MCF 10A (cell line): ENCODE measurements around the gene COL23A1. TPM values are rescaled to one million over a fixed set of nuclear protein-coding genes. Genes with fewer than 3 reads are reported as not detected.

Experiments used
- BruUV-seq: library from RNA; stranded (reverse); fragments of 400-500 nt; replicated peaks from 2 replicates; lab custom pipeline; 2021; lab: Mats Ljungman, UMichigan
- CTCF ChIA-PET: fragments of 300-600 bp; sonication (Branson Sonifier 250); formaldehyde crosslinking; extraction: SDS; loops from one replicate; lab custom pipeline; 2021; ENCODE audit warnings: antibody characterized with exemption, inconsistent platforms; lab: Yijun Ruan, JAX
- POLR2A ChIA-PET: fragments of 300-600, 350-650 bp; sonication (Branson Sonifier 250); formaldehyde crosslinking; extraction: SDS; loops from one replicate; lab custom pipeline; 2020; ENCODE audit warnings: antibody characterized with exemption, inconsistent platforms; lab: Yijun Ruan, JAX
- DNase-seq: peaks from one replicate; pipeline ENCODE4 v3.0.0-alpha.2; 2018; ENCODE audit not compliant: unreplicated experiment
- H3K27ac Mint-ChIP-seq: one replicate; pipeline ENCODE4 v1.8.0; 2022; ENCODE audit warnings: mild to moderate bottlenecking, low read depth, mixed read lengths; ENCODE audit not compliant: unreplicated experiment
- H3K27me3 Mint-ChIP-seq: one replicate; pipeline ENCODE4 v1.8.0; 2022; ENCODE audit warnings: mixed read lengths; ENCODE audit not compliant: insufficient read depth, unreplicated experiment
- H3K36me3 Mint-ChIP-seq: one replicate; pipeline ENCODE4 v1.8.0; 2022; ENCODE audit warnings: mild to moderate bottlenecking, moderate library complexity, mixed read lengths; ENCODE audit not compliant: insufficient read depth, unreplicated experiment
- H3K4me1 Mint-ChIP-seq: one replicate; pipeline ENCODE4 v1.8.0; 2022; ENCODE audit warnings: mixed read lengths; ENCODE audit not compliant: insufficient read depth, unreplicated experiment
- H3K4me3 Mint-ChIP-seq: one replicate; pipeline ENCODE4 v1.8.0; 2022; ENCODE audit warnings: mild to moderate bottlenecking, moderate library complexity, mixed read lengths; ENCODE audit not compliant: unreplicated experiment
- H3K9me3 Mint-ChIP-seq: one replicate; pipeline ENCODE4 v1.8.0; 2022; ENCODE audit warnings: mixed read lengths; ENCODE audit not compliant: unreplicated experiment
- intact Hi-C: fragments of 100-400 bp; cut with micrococcal nuclease; formaldehyde crosslinking; loops from 2 replicates; pipeline ENCODE4 v1.14.1; 2022
- total RNA-seq: library from RNA; stranded (reverse); gene quantifications from 2 replicates; pipeline ENCODE4 v1.2.3, GENCODE V29; 2022
- TF ChIP-seq, protein P1 (sequence below): fragments of 200-600 bp; IDR thresholded peaks from one replicate; pipeline ENCODE4 v1.8.0; 2022; ENCODE audit warnings: antibody characterized with exemption, mild to moderate bottlenecking; ENCODE audit not compliant: unreplicated experiment

COL23A1 gene
- total RNA-seq, 1 experiment from 2014 or later: not detected

DNA sequence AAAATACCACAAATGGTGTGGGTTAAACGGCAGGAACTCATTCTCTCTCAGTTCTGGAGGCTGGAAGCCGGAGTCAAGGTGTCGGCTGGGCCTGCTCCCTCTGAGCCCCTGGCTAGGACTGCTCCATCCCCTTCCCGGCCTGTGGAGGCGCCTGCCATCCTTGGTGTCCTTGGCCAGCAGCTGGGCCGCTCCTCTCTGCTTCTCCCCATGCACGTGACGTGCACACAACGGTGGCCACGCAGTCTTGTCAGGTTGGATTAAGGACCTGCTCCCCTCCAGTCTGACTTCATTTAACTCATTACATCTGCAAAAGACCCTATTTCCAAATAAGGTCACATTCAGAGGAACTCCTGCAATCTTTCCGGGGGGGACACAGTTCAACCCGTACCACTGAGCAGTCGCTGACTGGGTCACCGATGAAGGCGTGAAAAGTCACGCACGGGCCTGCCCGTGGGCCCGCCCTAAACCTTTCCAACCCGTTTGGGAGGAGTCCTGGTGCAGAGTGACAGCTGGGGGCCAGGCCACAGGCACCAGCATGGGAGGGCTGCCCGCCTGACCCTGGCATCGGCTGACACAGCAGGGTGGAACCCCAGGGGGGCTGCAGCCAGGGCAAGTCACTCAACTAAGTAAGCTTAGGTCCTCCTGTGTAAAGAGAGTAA is 135.2 kb downstream of the COL23A1 start:
- intact Hi-C loops: no loop called here
- Mint-ChIP-seq H3K27me3 (no peaks in the 10 kb centered on the region), H3K4me1 (peaks cover 12% of the 10 kb centered on the region), H3K36me3 (no peaks in the 10 kb centered on the region), H3K9me3 (no peaks in the 10 kb centered on the region), H3K27ac (no peak overlapping the region), H3K4me3 (no peak overlapping the region)
- CTCF ChIA-PET: interaction anchor here (0.6 kb wide), 1 partner anchor 47 kb away, joined by 3 read pairs; no protein-coding TSS in a partner anchor
- POLR2A ChIA-PET: no interaction called here
- TF ChIP-seq, protein P1, sequence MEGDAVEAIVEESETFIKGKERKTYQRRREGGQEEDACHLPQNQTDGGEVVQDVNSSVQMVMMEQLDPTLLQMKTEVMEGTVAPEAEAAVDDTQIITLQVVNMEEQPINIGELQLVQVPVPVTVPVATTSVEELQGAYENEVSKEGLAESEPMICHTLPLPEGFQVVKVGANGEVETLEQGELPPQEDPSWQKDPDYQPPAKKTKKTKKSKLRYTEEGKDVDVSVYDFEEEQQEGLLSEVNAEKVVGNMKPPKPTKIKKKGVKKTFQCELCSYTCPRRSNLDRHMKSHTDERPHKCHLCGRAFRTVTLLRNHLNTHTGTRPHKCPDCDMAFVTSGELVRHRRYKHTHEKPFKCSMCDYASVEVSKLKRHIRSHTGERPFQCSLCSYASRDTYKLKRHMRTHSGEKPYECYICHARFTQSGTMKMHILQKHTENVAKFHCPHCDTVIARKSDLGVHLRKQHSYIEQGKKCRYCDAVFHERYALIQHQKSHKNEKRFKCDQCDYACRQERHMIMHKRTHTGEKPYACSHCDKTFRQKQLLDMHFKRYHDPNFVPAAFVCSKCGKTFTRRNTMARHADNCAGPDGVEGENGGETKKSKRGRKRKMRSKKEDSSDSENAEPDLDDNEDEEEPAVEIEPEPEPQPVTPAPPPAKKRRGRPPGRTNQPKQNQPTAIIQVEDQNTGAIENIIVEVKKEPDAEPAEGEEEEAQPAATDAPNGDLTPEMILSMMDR: no peak
- no TSS peak for BruUV-seq
- no peak for DNase-seq

DNA sequence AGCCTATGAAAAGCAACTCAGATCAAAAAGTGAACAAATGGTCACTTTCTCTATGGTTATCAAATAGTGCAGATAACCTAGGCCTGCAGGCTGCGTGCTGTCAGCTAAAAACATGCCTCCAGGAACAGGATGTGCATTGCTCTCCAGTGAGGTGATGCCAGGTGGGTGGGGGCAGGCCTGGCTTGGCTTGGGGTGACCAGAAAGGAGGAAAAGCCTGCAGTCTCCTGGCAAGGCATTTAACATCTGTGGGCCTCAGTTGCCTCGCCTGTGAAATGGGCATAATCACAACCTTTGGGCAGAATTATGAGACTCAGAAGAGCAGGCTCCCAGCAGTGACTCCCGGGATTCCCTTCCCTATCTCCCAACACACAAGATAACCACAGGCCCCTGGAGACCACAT is 135.9 kb downstream of the COL23A1 start:
- Mint-ChIP-seq H3K27me3 (no peaks in the 10 kb centered on the region), H3K4me1 (peaks cover 12% of the 10 kb centered on the region), H3K9me3 (no peaks in the 10 kb centered on the region), H3K36me3 (no peaks in the 10 kb centered on the region), H3K27ac (no peak overlapping the region), H3K4me3 (no peak overlapping the region)
- DNase-seq: no peak
- TF ChIP-seq, protein P1: no peak
- intact Hi-C loops: no loop called here
- BruUV-seq: no TSS peak
- ChIA-PET CTCF (no interaction called here), POLR2A (interaction anchor here (1.6 kb wide), 1 partner anchor 20 kb away, joined by 3 read pairs; no protein-coding TSS in a partner anchor)

DNA sequence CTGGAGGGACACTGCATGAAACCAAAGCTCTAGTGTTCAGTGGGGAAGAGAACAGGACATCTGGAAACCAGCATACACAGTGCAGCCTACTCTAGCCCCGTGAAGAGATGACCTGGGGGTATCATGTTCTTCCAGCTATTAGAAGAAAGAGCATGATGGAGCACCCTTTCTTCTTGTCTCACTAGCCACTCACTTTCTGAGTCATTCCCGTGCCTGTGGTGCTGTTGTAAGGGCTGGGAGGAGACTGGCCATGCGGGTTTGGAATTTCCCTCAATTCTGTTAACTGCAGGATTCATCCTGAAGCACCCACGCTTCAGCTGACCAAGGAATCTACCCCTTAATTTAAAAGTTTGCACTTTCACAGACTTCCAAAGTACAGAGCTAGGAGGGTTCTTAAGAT is 137.0 kb downstream of the COL23A1 start:
- H3K4me1 Mint-ChIP-seq: peaks cover 12% of the 10 kb centered on the region
- H3K27ac Mint-ChIP-seq: no peak overlapping the region
- H3K36me3 Mint-ChIP-seq: no peaks in the 10 kb centered on the region
- TF ChIP-seq, protein P1: no peak
- CTCF ChIA-PET: interaction anchor here (0.5 to 3.0 kb wide), 5 partner anchors 8 to 174 kb away, joined by 3 to 27 read pairs (median 5); no protein-coding TSS in a partner anchor
- no TSS peak for BruUV-seq
- POLR2A ChIA-PET: interaction anchor here (1.0 to 1.6 kb wide), 3 partner anchors 11 to 20 kb away, joined by 3 to 4 read pairs (median 3); no protein-coding TSS in a partner anchor
- no peak overlapping the region for H3K4me3 Mint-ChIP-seq
- intact Hi-C loops: no loop called here
- peak; percentile 64 for DNase-seq
- H3K27me3 Mint-ChIP-seq: no peaks in the 10 kb centered on the region
- H3K9me3 Mint-ChIP-seq: no peaks in the 10 kb centered on the region

DNA sequence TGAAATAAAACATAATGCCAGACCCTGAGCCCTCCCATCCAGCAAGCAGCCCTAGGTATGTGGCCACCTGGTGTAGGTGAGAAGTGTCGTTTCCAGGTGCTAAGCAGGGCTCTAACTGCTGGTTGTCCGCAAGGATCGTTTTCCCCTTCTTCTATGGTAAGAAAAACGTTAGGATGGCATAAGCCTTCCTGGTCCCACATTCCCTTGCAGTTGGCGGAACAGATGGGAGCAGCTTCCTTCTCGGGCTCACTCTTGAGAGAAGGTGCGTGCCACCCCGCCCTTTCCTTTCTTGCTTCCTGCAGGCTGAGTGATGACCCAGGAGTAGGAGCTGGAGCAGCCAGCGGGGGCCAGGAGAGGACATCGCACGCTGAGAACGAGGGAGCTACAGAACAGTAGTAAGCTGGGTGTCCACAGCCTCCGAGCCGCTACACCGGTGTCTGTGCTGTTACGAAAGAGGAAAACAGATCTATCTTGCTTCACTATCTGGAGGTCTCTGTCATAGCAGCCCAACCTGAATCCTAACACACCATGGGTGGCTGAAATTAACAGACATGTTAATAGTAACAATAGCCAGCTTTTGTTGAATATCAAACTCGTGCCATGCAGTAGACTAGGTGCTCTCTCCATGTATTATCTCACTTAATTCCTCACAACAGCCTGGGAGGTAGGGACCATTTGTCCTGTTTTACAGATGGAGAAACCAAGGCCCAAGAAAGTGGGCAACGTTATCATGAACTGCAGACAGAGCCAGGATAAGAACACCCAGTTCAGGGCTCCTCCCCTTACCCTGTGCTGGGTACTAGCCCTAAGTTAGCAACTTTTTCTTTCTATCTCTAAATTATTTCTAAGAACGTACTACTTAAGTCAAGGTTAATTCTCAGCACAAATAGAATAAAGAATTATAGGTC is 139.8 kb downstream of the COL23A1 start:
- POLR2A ChIA-PET: interaction anchor here (0.6 kb wide), 1 partner anchor 115 kb away, joined by 3 read pairs; no protein-coding TSS in a partner anchor
- H3K4me3 Mint-ChIP-seq: no peak overlapping the region
- no peaks in the 10 kb centered on the region for H3K9me3 Mint-ChIP-seq
- BruUV-seq: no TSS peak
- DNase-seq: no peak
- intact Hi-C loops: no loop called here
- TF ChIP-seq, protein P1: no peak
- no peak overlapping the region for H3K27ac Mint-ChIP-seq
- H3K27me3 Mint-ChIP-seq: no peaks in the 10 kb centered on the region
- no peaks in the 10 kb centered on the region for H3K36me3 Mint-ChIP-seq
- CTCF ChIA-PET: interaction anchor here (0.8 to 0.9 kb wide), 2 partner anchors 11 to 172 kb away, joined by 3 to 4 read pairs; no protein-coding TSS in a partner anchor
- peaks cover 12% of the 10 kb centered on the region for H3K4me1 Mint-ChIP-seq
